Ovary (tissue), 3 donors: Measurements from ENCODE around the gene MASP1.

Experiments used
- EP300 ChIP-seq: sonication (generic); formaldehyde crosslinking; IDR thresholded peaks from one replicate; pipeline ENCODE4 v1.6.1; 2017; ENCODE audit warnings: antibody characterized with exemption
- POLR2A ChIP-seq: fragments of 450-650 bp; IDR thresholded peaks from one replicate; pipeline ENCODE4 v1.6.1; 2017; ENCODE audit warnings: antibody characterized with exemption, mild to moderate bottlenecking, moderate library complexity
- TF ChIP-seq, protein P1 (sequence below), 3 donors: fragments of 450-650 bp in 2 of 3; fragments of 200-600 bp in 1 of 3; IDR thresholded peaks; one replicate each; pipeline versions ENCODE4 v1.5.1 to v1.8.0; 2016 to 2022; ENCODE audit warnings: antibody characterized with exemption in 3 of 3, mild to moderate bottlenecking in 1 of 3
- donor health status: DM: no; HTN: no; CAD: no.

DNA sequence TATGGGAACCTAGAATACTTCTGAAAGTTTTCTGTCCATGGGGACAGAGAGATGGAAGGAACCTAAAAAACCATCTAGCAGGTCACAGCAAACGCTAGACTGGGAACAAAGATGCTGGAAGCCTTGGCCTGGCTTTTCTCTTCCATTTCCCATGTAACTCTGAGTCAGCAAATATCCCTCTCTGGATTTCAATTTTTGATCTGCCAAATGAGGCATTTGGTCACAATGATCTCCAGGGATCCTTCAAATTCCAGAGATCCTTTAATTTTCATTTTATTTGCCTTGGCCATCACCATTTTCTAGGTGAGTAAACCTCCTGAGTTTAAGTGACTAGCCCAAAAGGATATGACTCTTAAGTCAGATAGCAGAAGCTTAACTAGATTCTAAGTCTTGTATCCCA lies 54.6 kb downstream of the MASP1 start:
- TF ChIP-seq POLR2A (no peak), EP300 (no peak)
- TF ChIP-seq, protein P1, sequence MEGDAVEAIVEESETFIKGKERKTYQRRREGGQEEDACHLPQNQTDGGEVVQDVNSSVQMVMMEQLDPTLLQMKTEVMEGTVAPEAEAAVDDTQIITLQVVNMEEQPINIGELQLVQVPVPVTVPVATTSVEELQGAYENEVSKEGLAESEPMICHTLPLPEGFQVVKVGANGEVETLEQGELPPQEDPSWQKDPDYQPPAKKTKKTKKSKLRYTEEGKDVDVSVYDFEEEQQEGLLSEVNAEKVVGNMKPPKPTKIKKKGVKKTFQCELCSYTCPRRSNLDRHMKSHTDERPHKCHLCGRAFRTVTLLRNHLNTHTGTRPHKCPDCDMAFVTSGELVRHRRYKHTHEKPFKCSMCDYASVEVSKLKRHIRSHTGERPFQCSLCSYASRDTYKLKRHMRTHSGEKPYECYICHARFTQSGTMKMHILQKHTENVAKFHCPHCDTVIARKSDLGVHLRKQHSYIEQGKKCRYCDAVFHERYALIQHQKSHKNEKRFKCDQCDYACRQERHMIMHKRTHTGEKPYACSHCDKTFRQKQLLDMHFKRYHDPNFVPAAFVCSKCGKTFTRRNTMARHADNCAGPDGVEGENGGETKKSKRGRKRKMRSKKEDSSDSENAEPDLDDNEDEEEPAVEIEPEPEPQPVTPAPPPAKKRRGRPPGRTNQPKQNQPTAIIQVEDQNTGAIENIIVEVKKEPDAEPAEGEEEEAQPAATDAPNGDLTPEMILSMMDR (IDR thresholded peaks at IDR 0.05) = no peak
